GM19240 (cell line): ENCODE data around the gene RFC4.
"Not testable (repeated sequence)": the region's sequence is repeated elsewhere in the genome, so short reads cannot be mapped to it uniquely, and the experiment has no call there.

ENCODE experiments used
- DNase-seq: peaks from one replicate; pipeline ENCODE4 v3.0.0; 2011; ENCODE audit warnings: low spot score; ENCODE audit not compliant: insufficient read length

The RFC4 gene

GRCh38 chr3:186806089-186807055, at the start of gene RFC4:
TSS of gene RFC4 (minus strand) at chr3:186806482. CDS start at chr3:186804713, 1,769 bp downstream.
- peak; percentile 64 for DNase-seq

- DNase-seq, result no peak
These were observed 48.7 kb upstream of the RFC4 start for GRCh38 chr3:186854954-186855353.

GRCh38 chr3:186854146-186854545, 47.9 kb upstream of the RFC4 start:
- no peak for DNase-seq

- no peak for DNase-seq
These were observed 46.7 kb upstream of the RFC4 start for GRCh38 chr3:186852994-186853393.

GRCh38 chr3:186851835-186852234, 45.6 kb upstream of the RFC4 start:
- DNase-seq, result not testable (repeated sequence)

GRCh38 chr3:186849374-186849975, 43.2 kb upstream of the RFC4 start:
- DNase-seq, result peak; percentile 51

GRCh38 chr3:186847437-186847836, 41.2 kb upstream of the RFC4 start:
- no peak for DNase-seq

- no peak for DNase-seq
These were observed 39.5 kb upstream of the RFC4 start for GRCh38 chr3:186845756-186846155.

- no peak for DNase-seq
These were observed 38.6 kb upstream of the RFC4 start for GRCh38 chr3:186844908-186845307.

- no peak for DNase-seq
These were observed 36.8 kb upstream of the RFC4 start for GRCh38 chr3:186843039-186843432.

GRCh38 chr3:186842426-186843038, 36.2 kb upstream of the RFC4 start, which contains the start of gene ADIPOQ:
TSS of gene ADIPOQ (plus strand) at chr3:186842710. CDS start at chr3:186853059, 10,349 bp downstream.
- DNase-seq, result no peak

- DNase-seq, result no peak
These were observed 35.3 kb upstream of the RFC4 start for GRCh38 chr3:186841620-186842019.

GRCh38 chr3:186839874-186840641, 33.8 kb upstream of the RFC4 start:
- DNase-seq, result no peak

GRCh38 chr3:186832276-186832675, 26.0 kb upstream of the RFC4 start:
- DNase-seq, result no peak

- DNase-seq, result no peak
These were observed 25.5 kb upstream of the RFC4 start for GRCh38 chr3:186831798-186832197.

GRCh38 chr3:186828340-186828739, 22.1 kb upstream of the RFC4 start:
- no peak for DNase-seq

GRCh38 chr3:186826976-186827857, 20.9 kb upstream of the RFC4 start:
- peak; percentile 92 for DNase-seq

- no peak for DNase-seq
These were observed 20.2 kb upstream of the RFC4 start for GRCh38 chr3:186826410-186826975.

GRCh38 chr3:186825872-186826409, 19.7 kb upstream of the RFC4 start:
- DNase-seq, result no peak
